ENCODE data around the gene TBC1D5. TPM values are rescaled to one million over a fixed set of nuclear protein-coding genes. Genes with fewer than 3 reads are reported as not detected.

The TBC1D5 gene
- total RNA-seq, 4 donors from 2014 or later = 51.9 to 66.8 (median 60.1) TPM

DNA sequence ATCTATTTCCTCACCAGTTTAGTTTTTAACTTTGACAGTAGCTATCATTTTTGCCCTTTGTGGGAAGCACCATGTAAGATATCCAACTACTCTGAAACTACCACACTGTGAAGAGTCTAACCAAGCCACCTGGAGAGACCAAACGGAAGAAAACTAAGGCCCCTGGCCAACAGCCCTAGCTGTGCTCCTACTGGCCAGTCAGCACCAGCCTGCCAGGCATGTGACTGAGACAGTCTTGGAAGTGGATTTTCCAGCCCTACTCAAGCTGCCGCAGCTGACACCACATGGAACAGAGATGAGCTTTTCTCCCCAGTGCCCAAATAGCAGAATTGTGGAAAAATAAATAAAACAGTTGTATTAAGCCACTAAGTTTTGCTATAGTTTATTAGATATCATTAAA lies 2.9 kb upstream of the TBC1D5 start:
- TF ChIP-seq, protein P1, sequence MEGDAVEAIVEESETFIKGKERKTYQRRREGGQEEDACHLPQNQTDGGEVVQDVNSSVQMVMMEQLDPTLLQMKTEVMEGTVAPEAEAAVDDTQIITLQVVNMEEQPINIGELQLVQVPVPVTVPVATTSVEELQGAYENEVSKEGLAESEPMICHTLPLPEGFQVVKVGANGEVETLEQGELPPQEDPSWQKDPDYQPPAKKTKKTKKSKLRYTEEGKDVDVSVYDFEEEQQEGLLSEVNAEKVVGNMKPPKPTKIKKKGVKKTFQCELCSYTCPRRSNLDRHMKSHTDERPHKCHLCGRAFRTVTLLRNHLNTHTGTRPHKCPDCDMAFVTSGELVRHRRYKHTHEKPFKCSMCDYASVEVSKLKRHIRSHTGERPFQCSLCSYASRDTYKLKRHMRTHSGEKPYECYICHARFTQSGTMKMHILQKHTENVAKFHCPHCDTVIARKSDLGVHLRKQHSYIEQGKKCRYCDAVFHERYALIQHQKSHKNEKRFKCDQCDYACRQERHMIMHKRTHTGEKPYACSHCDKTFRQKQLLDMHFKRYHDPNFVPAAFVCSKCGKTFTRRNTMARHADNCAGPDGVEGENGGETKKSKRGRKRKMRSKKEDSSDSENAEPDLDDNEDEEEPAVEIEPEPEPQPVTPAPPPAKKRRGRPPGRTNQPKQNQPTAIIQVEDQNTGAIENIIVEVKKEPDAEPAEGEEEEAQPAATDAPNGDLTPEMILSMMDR (IDR thresholded peaks at IDR 0.05) = no peak
- no peak for TF ChIP-seq POLR2A (IDR thresholded peaks at IDR 0.05)
- WGBS, 2 donors = 41 to 59% methylated on average over 2 of the region's 2 CpGs
- H3K4me3 ChIP-seq (ENCODE audit: low read depth, poor library complexity, severe bottlenecking) = no peak overlapping the region
- intact Hi-C loops (cut with DNase I; ENCODE audit: low total_unique reads) = no loop called here
- DNase-seq (ENCODE audit: low spot score in 2 of 2) = no peak

DNA sequence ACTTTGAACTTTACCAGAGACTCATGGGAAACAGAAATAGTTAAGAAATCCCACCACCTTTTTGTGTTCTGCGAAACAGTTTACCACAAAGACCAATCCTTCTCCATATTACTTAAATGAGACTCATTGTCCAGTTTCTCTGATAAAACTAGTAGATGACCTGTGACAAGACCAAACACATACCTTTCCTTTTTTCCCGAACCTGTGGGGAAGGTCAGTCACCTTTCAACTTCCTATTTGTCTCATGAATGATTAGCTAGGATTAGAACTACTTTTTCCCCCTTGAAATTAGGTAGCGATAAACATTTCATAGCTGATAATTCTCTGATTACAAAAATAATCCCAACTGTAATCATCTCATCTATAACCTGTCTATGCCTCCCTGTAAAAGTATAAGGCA lies 2.3 kb upstream of the TBC1D5 start:
- no peak overlapping the region for H3K4me3 ChIP-seq (ENCODE audit: low read depth, poor library complexity, severe bottlenecking)
- no peak for TF ChIP-seq POLR2A (IDR thresholded peaks at IDR 0.05)
- TF ChIP-seq, protein P1 (IDR thresholded peaks at IDR 0.05) = no peak
- WGBS, 2 donors = 79 to 89% methylated on average over 3 of the region's 3 CpGs
- DNase-seq (ENCODE audit: low spot score in 2 of 2) = no peak
- intact Hi-C loops (cut with DNase I; ENCODE audit: low total_unique reads) = no loop called here

DNA sequence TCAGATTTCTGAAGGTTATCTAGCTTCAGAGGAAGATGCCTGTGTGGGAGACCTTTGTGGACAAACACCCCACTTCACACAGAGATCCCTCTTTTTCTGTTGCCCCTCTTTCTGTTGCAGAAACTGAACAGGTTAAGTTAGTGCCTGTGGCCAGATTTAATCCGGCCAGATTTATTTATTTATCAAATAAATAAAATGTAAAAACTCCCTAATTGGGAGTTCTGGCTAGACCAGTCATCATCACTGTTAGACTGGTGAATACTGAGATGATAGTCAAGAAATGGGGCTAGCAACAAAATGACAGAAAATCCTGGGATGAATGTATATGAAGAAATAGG lies 1.2 kb upstream of the TBC1D5 start:
- DNase-seq (ENCODE audit: low spot score in 2 of 2) = no peak
- no peak overlapping the region for H3K4me3 ChIP-seq (ENCODE audit: low read depth, poor library complexity, severe bottlenecking)
- 49% methylated on average over 1 of the region's 1 CpG for WGBS, 2 donors
- TF ChIP-seq POLR2A (IDR thresholded peaks at IDR 0.05) = no peak
- TF ChIP-seq, protein P1 (IDR thresholded peaks at IDR 0.05) = no peak
- intact Hi-C loops (cut with DNase I; ENCODE audit: low total_unique reads) = no loop called here

DNA sequence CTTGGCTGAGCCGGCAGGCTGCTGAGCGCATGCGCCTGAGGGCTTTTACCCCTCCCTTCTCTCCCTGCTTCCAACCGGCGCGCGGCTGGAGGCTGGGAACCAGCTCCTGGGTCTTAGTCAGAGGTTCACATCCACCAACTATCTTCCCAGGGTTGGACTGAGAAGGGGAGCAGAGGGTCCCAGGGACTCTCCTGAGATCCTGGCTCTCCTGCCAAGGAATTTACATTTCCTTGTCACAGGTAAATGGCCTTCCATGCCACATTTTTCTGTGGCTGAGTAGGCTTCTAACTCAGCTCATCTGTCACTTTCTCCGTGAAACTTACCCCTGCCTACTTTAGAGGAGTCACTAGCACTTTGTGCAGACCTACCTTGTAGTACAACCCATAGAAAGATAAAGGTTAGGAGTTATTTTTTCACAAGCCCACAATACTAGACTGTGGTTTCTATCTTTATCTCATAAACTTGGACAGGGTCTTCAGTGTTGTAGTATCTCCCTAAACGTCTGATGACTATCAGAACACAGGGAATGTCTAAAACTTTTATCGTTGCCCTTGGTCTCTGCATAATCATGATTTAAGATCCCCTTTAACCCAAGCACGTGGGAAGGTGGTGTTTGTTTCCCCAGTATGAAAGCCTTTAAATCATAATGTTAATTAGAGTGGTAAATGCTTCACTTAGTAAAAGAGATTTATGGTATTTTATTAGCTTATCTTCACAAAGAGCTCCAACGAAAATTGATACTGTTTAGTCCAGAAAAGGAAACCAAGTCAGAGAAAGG lies 638 bp upstream of the TBC1D5 start:
- no peak for DNase-seq (ENCODE audit: low spot score in 2 of 2)
- WGBS, 2 donors = 2 to 9% methylated on average over 9 to 12 of the region's 12 CpGs
- TF ChIP-seq, protein P1 (IDR thresholded peaks at IDR 0.05) = no peak
- TF ChIP-seq POLR2A (IDR thresholded peaks at IDR 0.05) = no peak
- intact Hi-C loops (cut with DNase I; ENCODE audit: low total_unique reads) = no loop called here
- peak overlapping the region; percentile 92 for H3K4me3 ChIP-seq (ENCODE audit: low read depth, poor library complexity, severe bottlenecking)

DNA sequence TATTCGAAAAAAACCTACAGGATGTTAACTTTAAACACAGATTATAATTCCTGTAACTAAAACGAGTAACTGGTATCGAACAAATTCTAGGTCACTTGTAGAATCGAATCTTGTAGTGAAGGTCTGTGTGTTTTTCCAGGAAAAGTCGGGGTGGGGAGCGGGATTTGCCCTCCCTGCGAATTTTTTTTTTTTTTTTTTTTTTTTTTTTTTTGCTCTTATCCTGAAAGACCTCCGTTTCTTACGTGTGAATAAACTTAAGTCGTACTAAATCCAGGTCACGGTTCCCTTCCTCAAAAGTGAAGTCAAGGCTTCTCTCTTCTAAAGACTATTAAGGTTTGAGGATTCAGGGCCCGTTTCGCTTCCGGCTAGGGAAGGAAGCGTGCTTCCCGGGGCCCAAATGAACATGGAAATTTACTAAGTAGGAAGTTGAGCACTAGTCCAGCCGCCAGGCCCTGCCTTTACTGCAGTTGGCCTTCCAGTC lies 770 bp downstream of the TBC1D5 start:
- peak overlapping the region; percentile 92 for H3K4me3 ChIP-seq (ENCODE audit: low read depth, poor library complexity, severe bottlenecking)
- peak in 1 of 2 donors; percentile 70 for DNase-seq (ENCODE audit: low spot score in 2 of 2)
- intact Hi-C loops (cut with DNase I; ENCODE audit: low total_unique reads) = no loop called here
- TF ChIP-seq POLR2A (IDR thresholded peaks at IDR 0.05) = no peak
- TF ChIP-seq, protein P1 (IDR thresholded peaks at IDR 0.05) = no peak
- 0% methylated on average over 17 of the region's 17 CpGs for WGBS, 2 donors

DNA sequence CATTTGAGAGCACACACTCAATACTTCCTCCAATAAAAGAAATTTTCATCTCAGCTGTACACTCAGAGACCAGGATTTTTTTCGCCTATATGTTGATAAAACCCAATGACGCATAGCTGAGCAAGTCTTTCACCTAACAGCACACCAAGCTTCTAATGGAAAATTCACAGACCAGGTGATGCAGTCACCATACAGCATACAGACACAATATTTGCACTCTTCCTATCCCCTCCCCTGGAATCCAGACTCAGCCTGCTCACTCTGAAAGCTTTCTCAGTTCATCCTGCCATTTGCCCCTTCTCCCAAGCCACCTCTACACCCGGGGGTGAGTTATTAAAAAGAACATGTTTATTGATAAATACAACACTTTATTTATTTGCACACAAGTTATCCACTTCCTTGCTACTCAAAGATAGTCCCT lies 1.7 kb downstream of the TBC1D5 start:
- 30 to 42% methylated on average over 3 of the region's 3 CpGs for WGBS, 2 donors

More for the DNA sequence above, 1.7 kb downstream of the TBC1D5 start:
- no peak for DNase-seq (ENCODE audit: low spot score in 2 of 2)
- intact Hi-C loops (cut with DNase I; ENCODE audit: low total_unique reads) = no loop called here
- no peak overlapping the region for H3K4me3 ChIP-seq (ENCODE audit: low read depth, poor library complexity, severe bottlenecking)
- TF ChIP-seq POLR2A (IDR thresholded peaks at IDR 0.05) = no peak
- TF ChIP-seq, protein P1 (IDR thresholded peaks at IDR 0.05) = no peak
